GM12878 (cell line): Measurements from ENCODE around the gene OSGIN1. TPM values are rescaled to one million over a fixed set of nuclear protein-coding genes. Genes with fewer than 3 reads are reported as not detected.

Source experiments
- ATAC-seq: fragments of 200-7000 bp; cut with Tn5 transposase; 3 replicates; pipeline ENCODE4 v1.9.1; 2020; ENCODE audit warnings: mild to moderate bottlenecking, moderate library complexity
- BruUV-seq: library from RNA; stranded (reverse); fragments of 400-500 nt; replicated peaks from 2 replicates; lab custom pipeline; 2021; lab: Mats Ljungman, UMichigan
- CTCF ChIA-PET: fragments of 300-600 bp; sonication (Branson Sonifier 250); formaldehyde crosslinking; extraction: SDS; loops from one replicate; lab custom pipeline; 2021; ENCODE audit warnings: inconsistent platforms; lab: Yijun Ruan, JAX
- POLR2A ChIA-PET: fragments of 350-600 bp; formaldehyde crosslinking; extraction: SDS; loops from one replicate; lab custom pipeline; 2021; ENCODE audit warnings: inconsistent platforms; lab: Charles Lee
- RAD21 ChIA-PET: fragments of 300-600 bp; sonication (Branson Sonifier 250); formaldehyde crosslinking; loops from one replicate; lab custom pipeline; 2023; ENCODE audit warnings: antibody characterized with exemption; ENCODE audit not compliant: unreplicated experiment; lab: Charles Lee
- SMC1A ChIA-PET: fragments of 300-600 bp; sonication (Branson Sonifier 250); formaldehyde crosslinking; loops from one replicate; lab custom pipeline; 2023; ENCODE audit not compliant: unreplicated experiment, uncharacterized antibody; lab: Charles Lee
- DNase-seq: peaks from one replicate; pipeline ENCODE4 v3.0.0-alpha.2; 2011; ENCODE audit warnings: low read depth, low spot score
- FAIRE-seq: peaks from 3 replicates; lab custom pipeline; 2011; peaks lifted over from hg19 to GRCh38; lab: Jason Lieb, UNC
- H2AFZ ChIP-seq: 2 replicates; pipeline ENCODE4 v1.6.0; 2011; ENCODE audit warnings: low read depth, low read length, control low read depth; ENCODE audit not compliant: control insufficient read depth
- H3K27ac ChIP-seq: 2 replicates; pipeline ENCODE4 v1.5.1; 2011; ENCODE audit warnings: control low read depth; ENCODE audit not compliant: control insufficient read depth, insufficient read depth
- H3K27me3 ChIP-seq, 2 experiments: replicated peaks in 1 of 2; 2 replicates each; pipeline versions ENCODE4 v1.6.0 to v1.6.1; 2011; ENCODE audit warnings: low read length in 1 of 2; ENCODE audit not compliant: control insufficient read depth in 2 of 2, insufficient read depth in 2 of 2
- H3K36me3 ChIP-seq, 2 experiments: 2 replicates each; pipeline ENCODE4 v1.5.1; 2011; ENCODE audit warnings: low read length in 1 of 2; ENCODE audit not compliant: control insufficient read depth in 2 of 2, insufficient read depth in 2 of 2
- H3K4me1 ChIP-seq: 2 replicates; pipeline ENCODE4 v1.6.1; 2011; ENCODE audit warnings: mild to moderate bottlenecking, low read length, moderate library complexity, mixed read lengths; ENCODE audit not compliant: control insufficient read depth, insufficient read depth
- H3K4me2 ChIP-seq: 2 replicates; pipeline ENCODE4 v1.6.0; 2011; ENCODE audit warnings: control low read depth; ENCODE audit not compliant: control insufficient read depth, insufficient read depth
- H3K4me3 ChIP-seq: fragments of 200-600 bp; sonication (generic); 2 replicates; pipeline ENCODE4 v1.5.1; 2016
- H3K79me2 ChIP-seq: 2 replicates; pipeline ENCODE4 v1.6.0; 2011; ENCODE audit warnings: low read length; ENCODE audit not compliant: control insufficient read depth, insufficient read depth
- H3K9ac ChIP-seq: 2 replicates; pipeline ENCODE4 v1.8.0; 2011; ENCODE audit warnings: low read length, control low read depth, mixed read lengths; ENCODE audit not compliant: control insufficient read depth, insufficient read depth
- H3K9me3 ChIP-seq: replicated peaks from 3 replicates; pipeline ENCODE4 v1.5.1; 2011; ENCODE audit warnings: mild to moderate bottlenecking, low read length; ENCODE audit not compliant: control insufficient read depth, insufficient read depth
- H4K20me1 ChIP-seq: 2 replicates; pipeline ENCODE4 v1.6.0; 2011; ENCODE audit not compliant: control insufficient read depth, insufficient read depth
- BHLHE40 ChIP-seq, 2 experiments: fragments of 450-650 bp in 1 of 2; IDR thresholded peaks; 2 replicates each; pipeline ENCODE4 v1.6.1; 2011 to 2017; ENCODE audit warnings: low read depth in 2 of 2, borderline replicate concordance in 1 of 2, improper control_type of control experiment in 1 of 2, low read length in 1 of 2, mild to moderate bottlenecking in 1 of 2
- CEBPB ChIP-seq, 2 experiments: fragments of 150-350 bp in 1 of 2; IDR thresholded peaks; 2 replicates each; pipeline ENCODE4 v1.6.1; 2012 to 2014; ENCODE audit warnings: low read depth in 2 of 2, low read length in 2 of 2, borderline replicate concordance in 1 of 2, inconsistent platforms in 1 of 2
- CHD1 ChIP-seq: IDR thresholded peaks from 2 replicates; pipeline ENCODE4 v1.6.1; 2012; ENCODE audit warnings: low read depth, low read length, improper control_type of control experiment
- CHD2 ChIP-seq: IDR thresholded peaks from 2 replicates; pipeline ENCODE4 v1.6.1; 2011; ENCODE audit warnings: low read depth, low read length, improper control_type of control experiment, borderline replicate concordance
- CHD4 ChIP-seq: fragments of 200-600 bp; sonication (generic); IDR thresholded peaks from 2 replicates; pipeline ENCODE4 v1.6.1; 2016; ENCODE audit warnings: mild to moderate bottlenecking
- PML ChIP-seq: IDR thresholded peaks from 2 replicates; pipeline ENCODE4 v1.6.1; 2012; ENCODE audit warnings: low read length, inconsistent platforms
- POLR2AphosphoS5 ChIP-seq: IDR thresholded peaks from 2 replicates; pipeline ENCODE4 v1.6.1; 2011; ENCODE audit warnings: mild to moderate bottlenecking, low read length, inconsistent platforms
- POU2F2 ChIP-seq: IDR thresholded peaks from 3 replicates; pipeline ENCODE4 v1.6.1; 2011; ENCODE audit warnings: low read depth, mild to moderate bottlenecking, low read length, borderline replicate concordance
- RUNX3 ChIP-seq: IDR thresholded peaks from 2 replicates; pipeline ENCODE4 v1.6.1; 2012; ENCODE audit warnings: low read length, inconsistent platforms
- ZZZ3 ChIP-seq: IDR thresholded peaks from 2 replicates; pipeline ENCODE4 v1.6.1; 2011; ENCODE audit warnings: low read depth; ENCODE audit not compliant: control insufficient read depth, insufficient read length
- WGBS: methylation state at CpG from one replicate; pipeline ENCODE4 v1.1.6; 2016; ENCODE audit warnings: low lambda C conversion rate; ENCODE audit not compliant: insufficient replicate concordance, insufficient coverage; ENCODE audit errors: missing lambda C conversion rate; 5-methylcytosine and 5-hydroxymethylcytosine counted together
- in situ Hi-C: fragments of 300-500 bp; cut with MboI; formaldehyde crosslinking; loops from 9 replicates; pipeline ENCODE4 v1.14.3; 2018; ENCODE audit warnings: mixed read lengths
- intact Hi-C: fragments of 100-400 bp; cut with micrococcal nuclease; formaldehyde crosslinking; loops from one replicate; pipeline ENCODE4 v1.14.2; 2022; ENCODE audit not compliant: unreplicated experiment
- polyA plus RNA-seq, 11 experiments: library from polyadenylated mRNA; depleted of rRNA in 4 of 11; unstranded in 6 of 11; stranded (reverse) in 5 of 11; fragments of >200 nt; fragmentation: Nextera tagmentation in 4 of 11; fragmentation: Illumina TruSeq in 1 of 11; extraction: Ambion mirVana in 4 of 11; extraction: Trizol in 1 of 11; gene quantifications; 1 replicate in 1 of 11; 2 replicates in 10 of 11; pipeline versions ENCODE4 v1.2.1 to v1.2.3, GENCODE V29; 2011 to 2016; ENCODE audit warnings: inconsistent platforms in 2 of 11, missing spikeins in 2 of 11, low read depth in 1 of 11
- total RNA-seq, 4 experiments: library from RNA; depleted of rRNA in 3 of 4; stranded (reverse); fragments of >200 nt in 3 of 4; fragmentation: Illumina TruSeq in 1 of 4; extraction: Trizol in 1 of 4; gene quantifications; 2 replicates each; pipeline versions ENCODE4 v1.2.1 to v1.2.3, GENCODE V29; 2013 to 2021
- TF ChIP-seq, protein P1 (sequence below): fragments of 450-650 bp; IDR thresholded peaks from 2 replicates; pipeline ENCODE4 v1.6.1; 2016; ENCODE audit warnings: mild to moderate bottlenecking
- TF ChIP-seq, protein P2 (sequence below): fragments of 450-650 bp; IDR thresholded peaks from 2 replicates; pipeline ENCODE4 v1.6.1; 2016; ENCODE audit warnings: mild to moderate bottlenecking
- TF ChIP-seq, protein P3 (sequence below): fragments of 450-650 bp; IDR thresholded peaks from 2 replicates; pipeline ENCODE4 v1.6.1; 2017; ENCODE audit warnings: mild to moderate bottlenecking, moderate library complexity

OSGIN1 gene
- total and polyA plus RNA-seq, 10 of the 15 experiments (the other 5 are each of a cell fraction or from before 2014, with no cell fraction given) = 0.06 to 0.18 (median 0.13) TPM; not detected in 5

DNA sequence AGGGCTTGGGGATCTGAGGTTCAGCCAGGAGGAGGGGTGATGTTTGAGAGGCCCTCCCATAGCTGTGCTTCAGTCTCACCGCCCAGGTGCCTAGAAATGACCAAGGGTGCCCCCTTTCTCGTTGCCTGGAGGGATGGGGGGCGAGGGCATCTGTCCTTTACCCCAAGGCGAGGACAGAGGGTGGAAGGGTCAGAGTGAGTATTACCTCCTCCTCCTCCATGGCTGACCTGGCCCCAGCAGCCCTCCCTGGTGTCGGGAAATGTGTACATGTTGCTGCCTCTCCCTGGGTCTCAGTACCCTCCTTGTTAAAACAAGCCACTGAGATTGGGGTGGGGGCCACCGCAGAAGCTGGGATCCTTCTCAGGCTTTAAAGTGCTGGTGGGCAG, 17.4 kb downstream of the OSGIN1 start:
- TF ChIP-seq, protein P1, sequence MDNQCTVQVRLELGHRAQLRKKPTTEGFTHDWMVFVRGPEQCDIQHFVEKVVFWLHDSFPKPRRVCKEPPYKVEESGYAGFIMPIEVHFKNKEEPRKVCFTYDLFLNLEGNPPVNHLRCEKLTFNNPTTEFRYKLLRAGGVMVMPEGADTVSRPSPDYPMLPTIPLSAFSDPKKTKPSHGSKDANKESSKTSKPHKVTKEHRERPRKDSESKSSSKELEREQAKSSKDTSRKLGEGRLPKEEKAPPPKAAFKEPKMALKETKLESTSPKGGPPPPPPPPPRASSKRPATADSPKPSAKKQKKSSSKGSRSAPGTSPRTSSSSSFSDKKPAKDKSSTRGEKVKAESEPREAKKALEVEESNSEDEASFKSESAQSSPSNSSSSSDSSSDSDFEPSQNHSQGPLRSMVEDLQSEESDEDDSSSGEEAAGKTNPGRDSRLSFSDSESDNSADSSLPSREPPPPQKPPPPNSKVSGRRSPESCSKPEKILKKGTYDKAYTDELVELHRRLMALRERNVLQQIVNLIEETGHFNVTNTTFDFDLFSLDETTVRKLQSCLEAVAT = no peak
- TF ChIP-seq BHLHE40 (IDR thresholded peaks at IDR 0.05; ENCODE audit: borderline replicate concordance in 1 of 2, low read depth in 2 of 2, low read length in 1 of 2) (no peak), CEBPB (IDR thresholded peaks at IDR 0.05; ENCODE audit: borderline replicate concordance in 1 of 2, low read depth in 2 of 2, low read length in 2 of 2) (no peak), CHD1 (no peak), POLR2AphosphoS5 (no peak), ZZZ3 (no peak), PML (no peak), RUNX3 (no peak), CHD2 (no peak), POU2F2 (no peak), CHD4 (no peak)
- TF ChIP-seq, protein P2, sequence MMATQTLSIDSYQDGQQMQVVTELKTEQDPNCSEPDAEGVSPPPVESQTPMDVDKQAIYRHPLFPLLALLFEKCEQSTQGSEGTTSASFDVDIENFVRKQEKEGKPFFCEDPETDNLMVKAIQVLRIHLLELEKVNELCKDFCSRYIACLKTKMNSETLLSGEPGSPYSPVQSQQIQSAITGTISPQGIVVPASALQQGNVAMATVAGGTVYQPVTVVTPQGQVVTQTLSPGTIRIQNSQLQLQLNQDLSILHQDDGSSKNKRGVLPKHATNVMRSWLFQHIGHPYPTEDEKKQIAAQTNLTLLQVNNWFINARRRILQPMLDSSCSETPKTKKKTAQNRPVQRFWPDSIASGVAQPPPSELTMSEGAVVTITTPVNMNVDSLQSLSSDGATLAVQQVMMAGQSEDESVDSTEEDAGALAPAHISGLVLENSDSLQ = no peak
- TF ChIP-seq, protein P3, sequence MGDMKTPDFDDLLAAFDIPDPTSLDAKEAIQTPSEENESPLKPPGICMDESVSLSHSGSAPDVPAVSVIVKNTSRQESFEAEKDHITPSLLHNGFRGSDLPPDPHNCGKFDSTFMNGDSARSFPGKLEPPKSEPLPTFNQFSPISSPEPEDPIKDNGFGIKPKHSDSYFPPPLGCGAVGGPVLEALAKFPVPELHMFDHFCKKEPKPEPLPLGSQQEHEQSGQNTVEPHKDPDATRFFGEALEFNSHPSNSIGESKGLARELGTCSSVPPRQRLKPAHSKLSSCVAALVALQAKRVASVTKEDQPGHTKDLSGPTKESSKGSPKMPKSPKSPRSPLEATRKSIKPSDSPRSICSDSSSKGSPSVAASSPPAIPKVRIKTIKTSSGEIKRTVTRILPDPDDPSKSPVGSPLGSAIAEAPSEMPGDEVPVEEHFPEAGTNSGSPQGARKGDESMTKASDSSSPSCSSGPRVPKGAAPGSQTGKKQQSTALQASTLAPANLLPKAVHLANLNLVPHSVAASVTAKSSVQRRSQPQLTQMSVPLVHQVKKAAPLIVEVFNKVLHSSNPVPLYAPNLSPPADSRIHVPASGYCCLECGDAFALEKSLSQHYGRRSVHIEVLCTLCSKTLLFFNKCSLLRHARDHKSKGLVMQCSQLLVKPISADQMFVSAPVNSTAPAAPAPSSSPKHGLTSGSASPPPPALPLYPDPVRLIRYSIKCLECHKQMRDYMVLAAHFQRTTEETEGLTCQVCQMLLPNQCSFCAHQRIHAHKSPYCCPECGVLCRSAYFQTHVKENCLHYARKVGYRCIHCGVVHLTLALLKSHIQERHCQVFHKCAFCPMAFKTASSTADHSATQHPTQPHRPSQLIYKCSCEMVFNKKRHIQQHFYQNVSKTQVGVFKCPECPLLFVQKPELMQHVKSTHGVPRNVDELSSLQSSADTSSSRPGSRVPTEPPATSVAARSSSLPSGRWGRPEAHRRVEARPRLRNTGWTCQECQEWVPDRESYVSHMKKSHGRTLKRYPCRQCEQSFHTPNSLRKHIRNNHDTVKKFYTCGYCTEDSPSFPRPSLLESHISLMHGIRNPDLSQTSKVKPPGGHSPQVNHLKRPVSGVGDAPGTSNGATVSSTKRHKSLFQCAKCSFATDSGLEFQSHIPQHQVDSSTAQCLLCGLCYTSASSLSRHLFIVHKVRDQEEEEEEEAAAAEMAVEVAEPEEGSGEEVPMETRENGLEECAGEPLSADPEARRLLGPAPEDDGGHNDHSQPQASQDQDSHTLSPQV = no peak
- no peaks in the 10 kb centered on the region for H3K9me3 ChIP-seq

More for the DNA sequence above, 17.4 kb downstream of the OSGIN1 start:
- Histone ChIP-seq H3K4me1 (no peaks in the 10 kb centered on the region), H4K20me1 (no peaks in the 10 kb centered on the region), H3K9ac (no peak overlapping the region), H3K27ac (no peak overlapping the region), H3K4me3 (no peak overlapping the region), H3K4me2 (no peak overlapping the region), H2AFZ (no peak overlapping the region), H3K27me3 (no peaks in the 10 kb centered on the region), H3K79me2 (no peaks in the 10 kb centered on the region), H3K36me3 (no peaks in the 10 kb centered on the region)
- DNase-seq = no peak
- intact Hi-C loops = no loop called here
- ATAC-seq = no peak
- BruUV-seq = no TSS peak
- ChIA-PET RAD21 (no interaction called here), SMC1A (no interaction called here), CTCF (interaction anchor here (0.7 to 1.8 kb wide), 2 partner anchors 95 to 755 kb away, joined by 3 to 6 read pairs; no protein-coding TSS in a partner anchor), POLR2A (no interaction called here)
- in situ Hi-C loops = no loop called here
- no peak for FAIRE-seq
- 47% methylated on average over 6 of the region's 6 CpGs for WGBS
